ENCODE results near the gene TUT1.
"Not testable (repeated sequence)": the region's sequence is repeated elsewhere in the genome, so short reads cannot be mapped to it uniquely, and the experiment has no call there.

The TUT1 gene

GRCh38 chr11:62554387-62555167, 36.7 kb downstream of the TUT1 start:
- DNase-seq, result no peak

- no peak for DNase-seq
Measured at GRCh38 chr11:62553839-62554361, 37.4 kb downstream of the TUT1 start.

- DNase-seq, result peak; percentile 30
Measured at GRCh38 chr11:62553080-62553838, 38.1 kb downstream of the TUT1 start.

- no peak for DNase-seq
Measured at GRCh38 chr11:62552485-62553079, 38.7 kb downstream of the TUT1 start.

GRCh38 chr11:62550478-62550877, 40.8 kb downstream of the TUT1 start:
- not testable (repeated sequence) for DNase-seq

- DNase-seq, result no peak
Measured at GRCh38 chr11:62548545-62549335, 42.6 kb downstream of the TUT1 start.

- no peak for DNase-seq
Measured at GRCh38 chr11:62547691-62548281, 43.5 kb downstream of the TUT1 start.

- DNase-seq, result no peak
Measured at GRCh38 chr11:62546929-62547625, 44.2 kb downstream of the TUT1 start.

GRCh38 chr11:62546244-62546928, 44.9 kb downstream of the TUT1 start, which contains the start of gene AHNAK:
Gene AHNAK (minus strand): TSS chr11:62546806. CDS start chr11:62536098, 10,708 bp downstream.
- peak; percentile 74 for DNase-seq

GRCh38 chr11:62545437-62546243, 45.7 kb downstream of the TUT1 start:
- DNase-seq, result peak; percentile 61

GRCh38 chr11:62544581-62545436, 46.5 kb downstream of the TUT1 start:
- peak; percentile 24 for DNase-seq

GRCh38 chr11:62543680-62544444, 47.5 kb downstream of the TUT1 start:
- DNase-seq, result no peak

GRCh38 chr11:62542750-62543567, 48.4 kb downstream of the TUT1 start:
- DNase-seq, result peak; percentile 77

GRCh38 chr11:62542111-62542745, 49.1 kb downstream of the TUT1 start:
- no peak for DNase-seq

GRCh38 chr11:62540804-62541701, 50.3 kb downstream of the TUT1 start:
- peak; percentile 48 for DNase-seq
